Calu3 (cell line): ENCODE data around the gene DOC2A. TPM values are rescaled to one million over a fixed set of nuclear protein-coding genes. Genes with fewer than 3 reads are reported as not detected.

Experiments used
- BruUV-seq: library from RNA; stranded (reverse); fragments of 400-500 nt; replicated peaks from 2 replicates; lab custom pipeline; 2021; lab: Mats Ljungman, UMichigan
- CTCF ChIA-PET: fragments of 300-600 bp; sonication (Branson Sonifier 250); formaldehyde crosslinking; loops from one replicate; lab custom pipeline; 2022; ENCODE audit warnings: antibody characterized with exemption; lab: Charles Lee
- DNase-seq: peaks from one replicate; pipeline ENCODE4 v3.0.0; 2022
- H3K27ac Mint-ChIP-seq: one replicate; pipeline ENCODE4 v1.8.0; 2022; ENCODE audit warnings: mixed read lengths; ENCODE audit not compliant: unreplicated experiment
- H3K27me3 Mint-ChIP-seq: one replicate; pipeline ENCODE4 v1.8.0; 2022; ENCODE audit warnings: mixed read lengths; ENCODE audit not compliant: unreplicated experiment
- H3K36me3 Mint-ChIP-seq: one replicate; pipeline ENCODE4 v1.8.0; 2022; ENCODE audit warnings: mild to moderate bottlenecking, moderate library complexity, mixed read lengths; ENCODE audit not compliant: insufficient read depth, unreplicated experiment
- H3K4me1 Mint-ChIP-seq: one replicate; pipeline ENCODE4 v1.8.0; 2022; ENCODE audit warnings: mild to moderate bottlenecking, low read depth, mixed read lengths; ENCODE audit not compliant: unreplicated experiment
- H3K4me3 Mint-ChIP-seq: one replicate; pipeline ENCODE4 v1.8.0; 2022; ENCODE audit warnings: mild to moderate bottlenecking, low read depth, moderate library complexity, mixed read lengths; ENCODE audit not compliant: unreplicated experiment
- H3K9me3 Mint-ChIP-seq: one replicate; pipeline ENCODE4 v1.8.0; 2022; ENCODE audit warnings: low read depth, mixed read lengths; ENCODE audit not compliant: unreplicated experiment
- intact Hi-C: fragments of 100-400 bp; cut with micrococcal nuclease; formaldehyde crosslinking; loops from one replicate; pipeline ENCODE4 v1.10.0; 2022; ENCODE audit not compliant: unreplicated experiment
- total RNA-seq: library from RNA; stranded (reverse); gene quantifications from 2 replicates; pipeline ENCODE4 v1.2.3, GENCODE V29; 2022
- TF ChIP-seq, protein P1 (sequence below): fragments of 200-600 bp; IDR thresholded peaks from one replicate; pipeline ENCODE4 v1.8.0; 2022; ENCODE audit warnings: antibody characterized with exemption; ENCODE audit not compliant: unreplicated experiment

The DOC2A gene
- total RNA-seq, 1 experiment from 2014 or later, result 19.9 TPM

DNA sequence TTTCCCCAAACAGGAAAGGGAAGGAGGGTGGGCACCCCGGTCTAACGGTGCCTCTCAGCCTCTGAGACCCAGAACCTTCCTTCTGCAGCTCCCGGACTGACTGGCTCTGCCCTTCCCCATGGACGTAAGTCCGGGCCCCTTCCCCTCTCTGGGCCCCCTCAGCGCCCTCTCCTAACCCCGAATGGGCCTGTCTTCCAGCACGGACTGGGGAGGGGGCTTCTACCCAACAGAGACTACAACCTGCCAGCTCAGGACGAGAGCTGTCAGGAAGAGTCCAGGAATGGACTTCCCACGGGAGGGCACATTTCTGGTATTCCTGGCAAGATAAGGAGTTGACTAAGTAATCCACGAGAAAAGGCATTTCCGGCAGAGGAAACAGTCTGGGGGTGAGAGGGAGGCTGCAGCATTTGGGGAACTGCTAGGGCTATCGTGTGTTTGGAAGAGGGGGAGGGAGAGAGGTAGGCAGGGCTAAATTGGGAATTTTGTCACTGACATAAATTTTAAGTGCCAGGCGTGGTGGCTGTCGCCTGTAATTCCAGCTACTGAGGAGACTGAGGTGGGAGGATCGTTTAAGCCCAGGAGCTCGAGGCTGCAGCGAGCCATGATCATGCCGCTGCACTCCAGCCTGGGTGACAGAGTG is 42.7 kb upstream of the DOC2A start:
- H3K27me3 Mint-ChIP-seq, result no peaks in the 10 kb centered on the region
- peak overlapping the region; percentile 76 for H3K4me3 Mint-ChIP-seq
- CTCF ChIA-PET, result interaction anchor here (0.9 to 1.8 kb wide), 2 partner anchors 12 to 14 kb away, joined by 3 to 4 read pairs; partner anchors contain the start of gene ALDOA
- BruUV-seq, result TSS peak; percentile 59
- H3K4me1 Mint-ChIP-seq, result peaks cover 31% of the 10 kb centered on the region
- no peak for DNase-seq
- intact Hi-C loops, result no loop called here
- peaks cover 38% of the 10 kb centered on the region for H3K36me3 Mint-ChIP-seq
- H3K9me3 Mint-ChIP-seq, result no peaks in the 10 kb centered on the region
- TF ChIP-seq, protein P1, sequence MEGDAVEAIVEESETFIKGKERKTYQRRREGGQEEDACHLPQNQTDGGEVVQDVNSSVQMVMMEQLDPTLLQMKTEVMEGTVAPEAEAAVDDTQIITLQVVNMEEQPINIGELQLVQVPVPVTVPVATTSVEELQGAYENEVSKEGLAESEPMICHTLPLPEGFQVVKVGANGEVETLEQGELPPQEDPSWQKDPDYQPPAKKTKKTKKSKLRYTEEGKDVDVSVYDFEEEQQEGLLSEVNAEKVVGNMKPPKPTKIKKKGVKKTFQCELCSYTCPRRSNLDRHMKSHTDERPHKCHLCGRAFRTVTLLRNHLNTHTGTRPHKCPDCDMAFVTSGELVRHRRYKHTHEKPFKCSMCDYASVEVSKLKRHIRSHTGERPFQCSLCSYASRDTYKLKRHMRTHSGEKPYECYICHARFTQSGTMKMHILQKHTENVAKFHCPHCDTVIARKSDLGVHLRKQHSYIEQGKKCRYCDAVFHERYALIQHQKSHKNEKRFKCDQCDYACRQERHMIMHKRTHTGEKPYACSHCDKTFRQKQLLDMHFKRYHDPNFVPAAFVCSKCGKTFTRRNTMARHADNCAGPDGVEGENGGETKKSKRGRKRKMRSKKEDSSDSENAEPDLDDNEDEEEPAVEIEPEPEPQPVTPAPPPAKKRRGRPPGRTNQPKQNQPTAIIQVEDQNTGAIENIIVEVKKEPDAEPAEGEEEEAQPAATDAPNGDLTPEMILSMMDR, result no peak
- H3K27ac Mint-ChIP-seq, result peak overlapping the region; percentile 69

- intact Hi-C loops, result no loop called here
- H3K4me1 Mint-ChIP-seq, result peaks cover 31% of the 10 kb centered on the region
- peaks cover 36% of the 10 kb centered on the region for H3K36me3 Mint-ChIP-seq
- TSS peak; percentile 67 for BruUV-seq
- CTCF ChIA-PET, result interaction anchor here (0.9 to 1.8 kb wide), 2 partner anchors 13 kb away, joined by 3 to 4 read pairs; partner anchors contain the start of gene ALDOA
- no peaks in the 10 kb centered on the region for H3K9me3 Mint-ChIP-seq
- DNase-seq, result peak; percentile 98
- TF ChIP-seq, protein P1, result no peak
- no peaks in the 10 kb centered on the region for H3K27me3 Mint-ChIP-seq
- H3K27ac Mint-ChIP-seq, result peak overlapping the region; percentile 69
- H3K4me3 Mint-ChIP-seq, result peak overlapping the region; percentile 76
These were observed 42.0 kb upstream of the DOC2A start for GRCh38 chr16:30052671-30053372.

DNA sequence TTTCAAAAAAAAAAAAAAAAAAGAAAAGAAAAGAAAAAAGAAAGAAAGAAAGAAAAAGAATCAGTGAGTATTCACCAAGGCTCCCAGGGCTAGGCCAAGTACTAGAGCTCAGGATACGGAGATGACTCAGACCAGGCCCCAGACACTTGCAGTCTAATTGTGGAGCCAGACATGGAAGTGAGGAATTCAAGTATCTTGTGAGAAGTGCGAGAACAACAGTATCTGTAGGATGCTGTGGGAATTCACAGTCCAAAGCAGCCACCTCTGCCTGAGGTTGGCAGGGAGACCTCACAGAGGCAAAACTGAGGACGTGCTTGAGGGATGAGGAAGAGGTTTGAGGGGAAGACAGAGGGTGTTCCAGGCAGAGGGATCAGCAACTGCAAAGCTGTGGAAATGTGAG is 40.7 kb upstream of the DOC2A start:
- Mint-ChIP-seq H3K9me3 (no peaks in the 10 kb centered on the region), H3K4me1 (peaks cover 31% of the 10 kb centered on the region), H3K4me3 (peak overlapping the region; percentile 45), H3K27ac (no peak overlapping the region), H3K27me3 (no peaks in the 10 kb centered on the region), H3K36me3 (peaks cover 36% of the 10 kb centered on the region)
- intact Hi-C loops, result no loop called here
- TF ChIP-seq, protein P1, result no peak
- CTCF ChIA-PET, result interaction anchor here (0.7 to 1.8 kb wide), 2 partner anchors 12 to 355 kb away, joined by 3 read pairs; no protein-coding TSS in a partner anchor
- no TSS peak for BruUV-seq
- no peak for DNase-seq

DNA sequence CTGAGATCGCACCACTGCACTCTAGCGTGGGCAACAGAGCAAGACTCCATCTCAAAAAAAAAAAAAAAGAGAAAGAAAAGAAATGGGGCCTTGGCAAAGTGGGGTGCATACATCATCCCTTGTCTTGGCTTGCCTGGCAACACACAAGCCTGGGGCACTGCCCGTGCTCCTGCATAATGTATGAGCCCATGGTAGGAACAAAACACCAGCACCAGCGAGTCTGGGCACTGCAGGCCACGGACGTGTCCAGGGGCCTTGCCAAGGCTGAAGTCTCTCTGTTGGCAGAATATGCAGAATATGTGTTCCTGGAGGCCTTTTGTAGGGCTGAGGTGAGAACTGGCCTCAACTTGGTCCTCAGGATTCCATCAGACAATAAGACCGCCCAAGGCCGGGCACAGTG is 39.0 kb upstream of the DOC2A start:
- Mint-ChIP-seq H3K27ac (no peak overlapping the region), H3K4me1 (peaks cover 41% of the 10 kb centered on the region), H3K27me3 (no peaks in the 10 kb centered on the region), H3K4me3 (no peak overlapping the region), H3K36me3 (peaks cover 31% of the 10 kb centered on the region), H3K9me3 (no peaks in the 10 kb centered on the region)
- BruUV-seq, result no TSS peak
- intact Hi-C loops, result no loop called here
- CTCF ChIA-PET, result interaction anchor here (0.7 kb wide), 1 partner anchor 249 kb away, joined by 4 read pairs; no protein-coding TSS in a partner anchor
- DNase-seq, result no peak
- TF ChIP-seq, protein P1, result no peak
